Mesothelial cell of epicardium (in vitro differentiated cells): Measurements from ENCODE around the gene RAB34. TPM values are rescaled to one million over a fixed set of nuclear protein-coding genes. Genes with fewer than 3 reads are reported as not detected.

Source experiments
- DNase-seq, 2 experiments: peaks; one replicate each; pipeline ENCODE4 v3.0.0; 2021; ENCODE audit warnings: low spot score in 2 of 2; ENCODE audit not compliant: unreplicated experiment in 2 of 2
- H3K27ac Mint-ChIP-seq: 2 replicates; pipeline ENCODE4 v1.8.0; 2021; ENCODE audit warnings: mixed read lengths
- H3K27me3 Mint-ChIP-seq: 2 replicates; pipeline ENCODE4 v1.8.0; 2021; ENCODE audit warnings: low read depth, mixed read lengths
- H3K36me3 Mint-ChIP-seq: 2 replicates; pipeline ENCODE4 v1.8.0; 2021; ENCODE audit warnings: mixed read lengths
- H3K4me1 Mint-ChIP-seq: 2 replicates; pipeline ENCODE4 v1.8.0; 2021; ENCODE audit warnings: mixed read lengths
- H3K4me3 Mint-ChIP-seq: 2 replicates; pipeline ENCODE4 v1.8.0; 2021; ENCODE audit warnings: mild to moderate bottlenecking, moderate library complexity, mixed read lengths
- H3K9me3 Mint-ChIP-seq: 2 replicates; pipeline ENCODE4 v1.8.0; 2021; ENCODE audit warnings: mixed read lengths
- total RNA-seq: library from RNA; stranded (reverse); gene quantifications from 3 replicates; pipeline ENCODE4 v1.2.1, GENCODE V29; 2021
- TF ChIP-seq, protein P1 (sequence below): fragments of 200-600 bp; sonication (generic); IDR thresholded peaks from one replicate; pipeline ENCODE4 v1.5.0; 2021; ENCODE audit warnings: antibody characterized with exemption; ENCODE audit not compliant: unreplicated experiment

The RAB34 gene
- total RNA-seq, 1 donor from 2014 or later, result 172 TPM

DNA sequence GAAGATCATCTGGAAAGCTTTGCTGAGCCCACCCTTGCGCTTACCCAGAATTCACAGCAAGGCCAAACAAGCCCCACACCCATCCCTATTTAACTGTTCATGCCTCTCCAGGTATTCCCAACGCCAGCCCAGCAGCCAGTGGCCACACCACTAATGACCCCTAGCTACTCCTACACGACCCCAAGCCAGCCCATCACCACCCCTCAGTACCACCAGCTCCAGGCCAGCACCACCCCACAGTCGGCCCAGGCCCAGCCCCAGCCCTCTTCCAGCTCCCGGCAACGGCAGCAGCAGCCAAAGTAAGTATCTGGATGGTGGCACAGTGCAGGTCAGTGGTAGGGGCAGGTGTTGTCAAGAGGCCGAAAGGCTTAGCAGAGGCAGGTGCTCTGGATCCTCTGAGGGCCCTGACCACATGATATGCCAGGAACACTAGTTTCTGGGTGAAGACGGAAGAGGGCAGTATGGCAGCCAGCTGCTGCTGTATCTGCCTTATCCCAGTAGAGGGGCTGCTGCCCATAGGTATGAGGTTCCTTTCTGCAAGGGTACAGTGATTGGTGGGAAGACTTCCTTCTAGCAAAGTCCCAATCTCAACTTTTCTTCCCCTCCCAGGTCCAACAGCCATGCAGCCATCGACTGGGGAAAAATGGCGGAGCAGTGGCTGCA, 16.7 kb downstream of the RAB34 start:
- no peak for DNase-seq
- no peaks in the 10 kb centered on the region for H3K9me3 Mint-ChIP-seq
- H3K27me3 Mint-ChIP-seq, result no peaks in the 10 kb centered on the region
- H3K36me3 Mint-ChIP-seq, result peaks cover 41% of the 10 kb centered on the region
- TF ChIP-seq, protein P1, sequence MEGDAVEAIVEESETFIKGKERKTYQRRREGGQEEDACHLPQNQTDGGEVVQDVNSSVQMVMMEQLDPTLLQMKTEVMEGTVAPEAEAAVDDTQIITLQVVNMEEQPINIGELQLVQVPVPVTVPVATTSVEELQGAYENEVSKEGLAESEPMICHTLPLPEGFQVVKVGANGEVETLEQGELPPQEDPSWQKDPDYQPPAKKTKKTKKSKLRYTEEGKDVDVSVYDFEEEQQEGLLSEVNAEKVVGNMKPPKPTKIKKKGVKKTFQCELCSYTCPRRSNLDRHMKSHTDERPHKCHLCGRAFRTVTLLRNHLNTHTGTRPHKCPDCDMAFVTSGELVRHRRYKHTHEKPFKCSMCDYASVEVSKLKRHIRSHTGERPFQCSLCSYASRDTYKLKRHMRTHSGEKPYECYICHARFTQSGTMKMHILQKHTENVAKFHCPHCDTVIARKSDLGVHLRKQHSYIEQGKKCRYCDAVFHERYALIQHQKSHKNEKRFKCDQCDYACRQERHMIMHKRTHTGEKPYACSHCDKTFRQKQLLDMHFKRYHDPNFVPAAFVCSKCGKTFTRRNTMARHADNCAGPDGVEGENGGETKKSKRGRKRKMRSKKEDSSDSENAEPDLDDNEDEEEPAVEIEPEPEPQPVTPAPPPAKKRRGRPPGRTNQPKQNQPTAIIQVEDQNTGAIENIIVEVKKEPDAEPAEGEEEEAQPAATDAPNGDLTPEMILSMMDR, result no peak
- H3K27ac Mint-ChIP-seq, result no peak overlapping the region
- H3K4me3 Mint-ChIP-seq, result no peak overlapping the region
- H3K4me1 Mint-ChIP-seq, result no peaks in the 10 kb centered on the region

GRCh38 chr17:28700278-28700677, 17.4 kb downstream of the RAB34 start:
- no peak for DNase-seq
- TF ChIP-seq, protein P1, result no peak
- Mint-ChIP-seq H3K4me1 (no peaks in the 10 kb centered on the region), H3K27me3 (no peaks in the 10 kb centered on the region), H3K27ac (no peak overlapping the region), H3K9me3 (no peaks in the 10 kb centered on the region), H3K4me3 (no peak overlapping the region), H3K36me3 (peaks cover 42% of the 10 kb centered on the region)

GRCh38 chr17:28698253-28698941, 19.3 kb downstream of the RAB34 start:
- Mint-ChIP-seq H3K27ac (no peak overlapping the region), H3K9me3 (no peaks in the 10 kb centered on the region), H3K36me3 (peaks cover 50% of the 10 kb centered on the region), H3K4me1 (no peaks in the 10 kb centered on the region), H3K27me3 (no peaks in the 10 kb centered on the region), H3K4me3 (no peak overlapping the region)
- TF ChIP-seq, protein P1, result no peak
- DNase-seq, result no peak

DNA sequence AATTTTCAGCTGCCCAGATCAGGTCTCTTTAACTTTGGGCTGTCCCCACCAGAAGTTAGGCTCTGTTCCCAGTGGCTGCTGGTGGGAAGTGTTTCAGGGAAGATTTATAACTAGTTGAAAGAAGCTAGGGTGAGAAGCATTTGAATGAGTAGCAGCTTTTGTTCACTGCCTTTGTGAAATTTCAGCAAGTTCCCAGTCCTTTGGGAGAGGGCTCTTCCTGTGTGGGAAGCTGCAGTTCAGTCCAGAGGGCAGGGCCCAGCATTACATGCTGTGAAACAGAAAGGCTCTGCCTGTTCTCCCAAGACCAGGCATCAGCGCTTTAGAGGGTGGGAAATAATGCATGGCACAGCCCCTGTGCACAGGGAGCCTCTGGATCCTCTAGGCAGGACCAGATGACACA, 23.8 kb downstream of the RAB34 start:
- DNase-seq, result no peak
- peaks cover 48% of the 10 kb centered on the region for H3K36me3 Mint-ChIP-seq
- no peaks in the 10 kb centered on the region for H3K9me3 Mint-ChIP-seq
- no peak overlapping the region for H3K4me3 Mint-ChIP-seq
- no peaks in the 10 kb centered on the region for H3K27me3 Mint-ChIP-seq
- TF ChIP-seq, protein P1, result no peak
- no peak overlapping the region for H3K27ac Mint-ChIP-seq
- no peaks in the 10 kb centered on the region for H3K4me1 Mint-ChIP-seq

- no peaks in the 10 kb centered on the region for H3K4me1 Mint-ChIP-seq
- no peak overlapping the region for H3K4me3 Mint-ChIP-seq
- peaks cover 4% of the 10 kb centered on the region for H3K9me3 Mint-ChIP-seq
- H3K27me3 Mint-ChIP-seq, result no peaks in the 10 kb centered on the region
- H3K36me3 Mint-ChIP-seq, result peaks cover 60% of the 10 kb centered on the region
- no peak overlapping the region for H3K27ac Mint-ChIP-seq
- TF ChIP-seq, protein P1, result no peak
- no peak for DNase-seq
These were observed 28.7 kb downstream of the RAB34 start for GRCh38 chr17:28689011-28689410.
